GM18861 (cell line): Measurements from ENCODE around the gene VPS13D.

Experiments used
- ATAC-seq: cut with Tn5 transposase; IDR thresholded peaks from one replicate; pipeline ENCODE4 v1.9.1; 2021; ENCODE audit not compliant: unreplicated experiment

VPS13D gene

GRCh38 chr1:12417389-12417788, 187.6 kb downstream of the VPS13D start:
- ATAC-seq = no peak

DNA sequence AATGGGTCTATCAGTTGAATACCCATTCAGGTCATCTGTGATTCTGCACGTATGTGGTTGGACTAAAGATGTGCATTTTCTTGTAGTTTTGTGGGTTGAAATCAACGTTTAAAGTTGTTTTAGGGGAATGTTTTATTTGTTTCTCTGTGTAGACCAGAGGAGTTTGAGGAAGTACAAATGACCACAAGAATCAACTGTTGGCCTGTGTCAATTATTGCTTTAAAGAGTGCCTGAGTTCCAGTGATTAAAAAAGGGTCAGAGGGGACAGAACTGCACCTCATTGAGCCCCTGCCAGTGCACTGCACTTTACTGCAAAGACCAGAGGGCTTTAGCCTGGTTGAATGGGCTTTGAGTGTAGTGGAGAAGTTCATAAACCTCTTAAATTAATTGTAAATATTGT, 190.3 kb downstream of the VPS13D start:
- ATAC-seq = no peak

- ATAC-seq = no peak
Measured at GRCh38 chr1:12422488-12422887, 192.7 kb downstream of the VPS13D start.

- ATAC-seq = no peak
Measured at GRCh38 chr1:12424087-12424529, 194.3 kb downstream of the VPS13D start.

DNA sequence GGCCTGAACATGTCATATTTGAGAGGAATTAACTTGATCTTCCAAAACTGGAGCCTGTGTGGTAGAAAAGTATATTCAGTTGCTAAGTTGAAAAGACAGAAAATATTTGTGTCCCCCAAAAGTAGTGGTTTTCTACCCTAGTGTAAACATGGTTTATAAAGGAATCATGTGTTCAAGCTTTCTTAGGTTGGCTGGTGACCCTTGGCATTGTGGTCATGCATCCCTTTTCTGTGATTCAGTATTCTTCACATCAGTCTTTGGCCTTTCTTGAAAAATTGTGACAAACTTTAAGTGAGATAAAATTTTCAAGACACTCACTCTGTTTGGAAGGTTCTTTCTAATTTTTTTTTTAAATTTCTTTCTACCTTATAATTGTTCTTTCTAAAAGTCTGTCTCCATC, 195.0 kb downstream of the VPS13D start:
- no peak for ATAC-seq

GRCh38 chr1:12426030-12426429, 196.2 kb downstream of the VPS13D start:
- ATAC-seq = no peak

DNA sequence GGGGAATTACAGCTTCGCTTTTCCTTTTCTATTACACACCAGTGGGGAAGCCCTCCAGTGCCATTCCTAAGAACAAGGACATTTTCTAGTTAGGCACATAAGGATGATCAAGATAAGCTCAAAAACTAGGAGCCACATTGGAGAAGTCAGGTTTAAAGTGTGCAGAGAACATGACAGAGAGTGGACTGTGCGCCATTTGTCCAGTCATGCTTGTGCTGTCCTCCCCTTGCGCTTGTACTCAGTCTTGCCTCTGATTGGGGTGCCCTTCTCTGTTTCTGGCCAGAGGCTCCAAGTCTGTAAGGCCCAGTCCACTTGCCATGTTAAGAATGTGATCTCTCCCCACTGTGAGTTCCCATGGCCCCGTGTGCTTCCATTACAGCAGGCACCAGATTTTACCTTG, 198.5 kb downstream of the VPS13D start:
- no peak for ATAC-seq

- no peak for ATAC-seq
Measured at GRCh38 chr1:12430525-12430924, 200.7 kb downstream of the VPS13D start.

- ATAC-seq = no peak
Measured at GRCh38 chr1:12432897-12433296, 203.1 kb downstream of the VPS13D start.

DNA sequence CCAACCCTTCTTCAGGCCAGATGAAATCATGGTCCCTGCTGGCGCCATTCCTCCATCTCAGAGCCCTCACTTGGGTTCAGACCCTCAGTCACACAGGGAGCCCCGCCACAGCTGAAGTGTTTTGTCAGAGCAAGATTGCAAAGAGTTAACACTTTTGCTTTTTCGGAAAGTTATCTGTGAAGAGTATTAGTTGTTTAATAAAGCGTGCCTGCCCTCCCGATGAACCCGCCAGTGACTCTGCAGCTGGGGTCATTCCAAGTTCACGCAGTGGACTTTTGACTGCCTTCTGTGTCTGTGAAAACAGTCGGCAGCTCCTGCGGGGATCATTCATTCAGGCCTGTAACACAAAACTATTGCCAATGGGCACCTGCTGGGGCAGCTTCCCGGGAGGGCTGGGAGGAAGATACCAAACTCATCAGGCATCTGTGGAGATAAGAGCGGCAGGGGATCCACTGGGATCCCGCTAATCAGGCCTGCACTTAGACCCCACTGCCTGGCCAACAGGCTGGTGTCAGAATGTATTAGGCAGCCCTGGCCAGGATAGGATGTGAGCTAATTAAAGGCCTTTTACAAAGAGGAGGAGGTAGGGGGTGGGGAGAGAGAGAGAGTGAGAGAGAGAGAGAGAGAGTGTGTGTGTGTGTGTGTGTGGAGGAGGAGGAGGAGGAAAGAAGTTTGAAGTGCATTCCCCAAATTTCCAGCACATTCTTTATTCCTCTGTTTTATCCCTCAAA, 203.7 kb downstream of the VPS13D start:
- no peak for ATAC-seq

GRCh38 chr1:12434174-12434573, 204.3 kb downstream of the VPS13D start:
- ATAC-seq = no peak

DNA sequence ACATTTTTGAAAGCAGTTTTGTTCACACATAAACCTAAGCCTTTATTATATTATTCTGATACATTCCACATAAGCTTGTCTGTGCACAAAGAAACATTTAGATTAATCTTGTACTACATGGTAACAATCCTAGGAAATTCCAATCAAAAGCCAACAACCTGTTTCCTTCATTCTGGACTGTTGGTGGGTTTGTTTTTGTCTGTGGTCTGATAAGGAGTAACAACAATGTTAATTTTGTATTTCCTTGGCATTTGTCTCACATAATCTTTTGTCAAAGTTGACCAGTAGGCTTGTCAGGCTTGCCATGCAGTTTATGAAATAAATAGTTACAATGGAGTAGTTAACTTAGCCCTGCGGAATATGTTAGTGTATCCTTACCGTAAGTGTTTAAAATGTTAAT, 204.9 kb downstream of the VPS13D start:
- no peak for ATAC-seq

DNA sequence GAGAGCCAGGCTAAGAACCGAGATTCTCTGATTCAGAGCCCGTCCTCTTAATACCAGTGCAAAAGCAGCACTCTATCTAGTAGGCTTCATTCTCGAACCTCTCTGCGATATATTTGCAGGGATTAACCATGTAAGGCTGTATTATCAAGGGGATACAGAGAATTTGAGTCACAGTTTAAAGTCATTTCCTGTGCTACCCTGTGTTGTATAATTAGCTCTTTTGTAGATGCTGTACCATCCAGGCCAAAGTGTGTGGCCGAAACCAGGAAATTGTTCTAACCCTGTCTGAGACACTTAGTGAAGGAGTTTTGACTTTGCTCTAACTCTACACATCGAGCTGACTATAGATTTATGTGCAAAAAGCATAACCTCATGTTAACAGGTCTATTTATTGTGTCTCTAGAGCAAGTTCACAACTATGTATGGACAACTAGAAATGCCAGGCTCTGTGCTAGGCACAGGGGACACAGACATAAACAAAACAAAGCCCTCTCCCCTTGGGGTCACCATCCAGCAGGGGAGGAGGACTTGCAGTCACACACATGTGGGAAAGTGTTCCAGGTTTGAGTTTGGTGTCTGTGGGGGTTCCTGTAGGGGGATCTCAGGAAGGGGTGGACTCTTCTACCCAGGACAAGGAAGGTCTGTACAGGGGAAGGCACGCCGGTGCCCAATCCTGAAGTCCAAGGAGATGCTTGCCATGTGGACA, 206.0 kb downstream of the VPS13D start:
- peak; percentile 64 for ATAC-seq

DNA sequence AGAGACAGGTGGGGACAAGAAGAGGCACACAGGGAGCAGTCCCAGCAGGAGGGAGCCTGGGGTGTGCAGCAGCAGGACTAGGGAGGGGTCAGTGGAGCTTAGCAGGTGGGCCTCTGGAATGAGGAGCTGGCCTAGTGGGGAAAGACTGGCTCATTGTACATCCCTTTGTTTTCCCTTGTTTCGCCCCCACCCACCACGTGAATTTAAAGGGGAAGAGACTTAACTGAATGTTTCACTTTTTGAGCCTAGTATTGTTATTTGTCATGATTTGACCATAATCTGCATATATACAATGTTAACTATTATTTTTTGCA, 206.5 kb downstream of the VPS13D start:
- ATAC-seq = no peak

DNA sequence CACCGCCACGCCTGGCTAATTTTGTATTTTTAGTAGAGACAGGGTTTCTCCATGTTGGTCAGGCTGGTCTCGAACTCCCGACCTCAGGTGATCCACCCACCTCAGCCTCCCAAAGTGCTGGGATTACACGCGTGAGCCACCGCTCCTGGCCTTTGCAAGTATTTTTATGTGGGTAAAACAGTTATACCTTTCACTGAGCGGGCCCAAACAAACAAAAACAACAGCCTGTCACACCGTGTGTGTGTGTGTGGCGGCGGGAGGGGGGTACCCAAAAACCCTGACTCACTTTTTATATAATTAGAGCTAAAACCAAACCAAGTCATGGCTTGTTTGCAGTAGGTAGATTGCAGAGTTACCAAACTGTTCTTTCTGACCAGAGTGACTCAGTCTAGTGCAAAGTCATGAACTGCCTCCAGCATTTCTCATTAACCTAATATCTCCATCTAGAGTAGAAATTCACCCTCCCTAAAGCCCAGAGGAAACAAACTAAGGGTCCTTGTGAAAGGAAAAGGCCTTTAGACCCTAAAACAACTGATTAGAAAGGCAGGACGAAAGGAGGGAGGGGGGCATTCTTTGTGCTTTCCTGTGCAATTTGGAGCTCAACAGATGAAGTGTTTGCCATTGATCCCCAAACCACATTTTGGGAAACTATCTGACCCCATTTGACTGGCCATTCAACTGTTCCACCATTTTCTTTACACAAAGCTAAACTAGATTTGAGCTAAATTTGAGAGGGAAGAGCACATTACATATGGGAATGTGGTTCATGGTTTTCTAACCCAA, 207.2 kb downstream of the VPS13D start:
- no peak for ATAC-seq

DNA sequence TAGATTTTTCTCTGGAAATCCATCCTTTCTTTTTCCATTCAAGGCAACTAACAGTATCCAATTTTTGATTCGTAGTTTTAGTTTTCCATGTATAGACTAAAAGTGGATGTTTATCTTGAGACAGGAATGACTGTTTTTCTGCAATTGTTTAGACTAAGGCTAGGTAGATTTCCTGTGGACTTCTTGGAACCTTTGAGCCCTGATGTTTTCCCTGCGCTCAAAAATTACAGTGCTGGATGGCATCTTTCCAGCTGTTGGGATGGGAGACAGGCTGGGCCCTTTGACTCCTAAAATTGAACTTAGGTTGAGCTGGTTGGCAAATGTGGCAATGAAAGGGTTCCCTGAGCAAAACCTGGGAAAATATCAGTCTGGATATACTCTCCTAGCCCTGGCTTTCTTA, 207.8 kb downstream of the VPS13D start:
- ATAC-seq = no peak

DNA sequence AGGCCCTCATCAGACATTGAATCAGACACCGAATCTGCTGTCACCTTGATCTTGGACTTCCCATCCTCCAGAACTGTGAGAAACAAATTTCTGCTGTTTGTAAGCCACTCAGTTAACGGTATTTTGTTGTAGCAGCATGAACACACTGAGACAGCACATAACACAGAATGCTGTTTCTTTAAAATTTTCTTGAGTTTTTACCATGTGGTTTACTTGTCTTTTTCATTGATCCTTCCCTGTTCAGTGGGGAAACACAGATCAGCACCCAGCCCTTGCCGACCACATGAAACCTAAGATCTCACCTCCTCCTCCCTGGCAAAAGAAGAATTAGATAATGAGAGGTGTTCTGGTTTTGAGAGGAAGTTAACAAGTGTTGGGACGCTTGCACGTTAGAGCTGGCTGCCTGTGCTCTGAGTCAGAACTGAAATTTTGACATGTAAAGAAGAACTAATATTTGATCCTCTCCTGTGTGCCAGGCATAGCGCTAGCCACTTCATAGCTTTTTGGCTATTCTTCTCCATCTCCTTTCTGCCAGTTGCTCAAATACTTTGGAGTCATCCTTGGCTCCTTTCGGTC, 208.6 kb downstream of the VPS13D start:
- ATAC-seq = no peak

- ATAC-seq = no peak
Measured at GRCh38 chr1:12439073-12439472, 209.2 kb downstream of the VPS13D start.

DNA sequence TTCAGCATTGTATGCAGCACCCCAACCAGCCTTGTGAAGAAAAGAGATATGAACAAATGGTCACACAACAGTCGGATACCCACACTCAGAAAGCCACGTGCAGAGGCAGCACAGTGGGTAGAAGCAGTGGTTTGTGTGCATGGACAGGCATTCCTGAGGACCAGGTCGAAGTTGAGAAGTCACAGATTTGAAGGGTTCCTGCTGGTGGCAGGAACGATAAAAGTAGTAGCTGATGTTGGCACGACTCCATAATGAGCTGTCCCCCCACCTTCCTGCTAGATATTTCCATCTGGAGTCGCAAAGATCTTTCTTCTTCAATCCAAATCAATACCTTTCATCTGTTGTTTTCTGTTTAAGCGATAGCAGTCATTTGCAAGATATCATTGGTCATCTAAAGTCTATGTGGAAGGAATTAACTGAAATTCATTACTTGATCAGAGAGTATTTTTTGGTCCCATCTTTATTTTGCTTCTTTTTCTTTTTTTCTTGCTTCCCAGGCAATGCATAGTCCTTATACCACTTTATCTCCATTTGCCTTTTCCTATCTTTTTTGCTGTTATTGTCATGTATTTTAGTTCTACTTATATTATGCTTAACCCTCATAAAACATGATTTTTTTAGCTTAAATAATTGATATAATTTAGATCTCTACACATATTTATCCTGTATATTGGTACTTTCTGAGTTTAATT, 211.7 kb downstream of the VPS13D start:
- ATAC-seq = no peak

- no peak for ATAC-seq
Measured at GRCh38 chr1:12442217-12442616, 212.4 kb downstream of the VPS13D start.

DNA sequence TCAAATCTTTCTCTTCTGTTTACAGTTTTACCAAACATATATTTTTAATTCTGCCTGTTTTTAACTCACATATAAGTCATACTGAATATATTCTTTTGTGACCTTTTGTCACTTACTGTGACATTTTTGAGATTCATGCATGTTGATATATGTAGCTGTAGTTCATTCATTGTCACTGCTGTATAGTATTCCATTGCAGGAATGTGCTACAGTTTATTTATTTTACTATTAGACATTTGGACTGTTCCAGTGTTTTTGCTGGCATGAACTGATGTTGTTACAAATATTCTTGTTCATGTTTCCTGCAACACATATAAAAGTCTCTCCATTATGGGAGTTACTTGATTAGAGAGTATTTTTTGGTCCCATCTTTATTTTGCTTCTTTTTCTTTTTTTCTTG, 213.3 kb downstream of the VPS13D start:
- ATAC-seq = no peak
